Transverse colon (tissue), 4 donors: ENCODE results near the gene ARHGAP23. TPM values are rescaled to one million over a fixed set of nuclear protein-coding genes. Genes with fewer than 3 reads are reported as not detected.

Experiments used
- DNase-seq: peaks from one replicate; pipeline ENCODE4 v3.0.0-alpha.2; 2019
- H3K27ac ChIP-seq, 4 donors: fragments of 200-600 bp; sonication (generic); 2 replicates each; pipeline ENCODE4 v1.5.1; 2016 to 2018; ENCODE audit warnings: inconsistent platforms in 4 of 4
- H3K27me3 ChIP-seq: fragments of 200-600 bp; sonication (generic); 2 replicates; pipeline ENCODE4 v1.5.1; 2017; ENCODE audit warnings: inconsistent platforms
- H3K36me3 ChIP-seq, 4 donors: fragments of 200-600 bp; sonication (generic); 2 replicates each; pipeline ENCODE4 v1.5.1; 2017 to 2019; ENCODE audit warnings: inconsistent platforms in 4 of 4
- H3K4me1 ChIP-seq, 4 donors: fragments of 200-600 bp; sonication (generic); 2 replicates each; pipeline ENCODE4 v1.5.1; 2017 to 2020; ENCODE audit warnings: inconsistent platforms in 4 of 4
- H3K4me3 ChIP-seq, 4 donors: fragments of 200-600 bp; sonication (generic); 1 replicate in 1 of 4; 2 replicates in 3 of 4; pipeline versions ENCODE4 v1.5.1 to v1.6.1; 2017 to 2019; ENCODE audit warnings: inconsistent platforms in 4 of 4
- H3K9me3 ChIP-seq, 2 donors: fragments of 200-600 bp; sonication (generic); 2 replicates each; pipeline ENCODE4 v1.5.1; 2017 to 2019; ENCODE audit warnings: inconsistent platforms in 2 of 2
- CTCF ChIP-seq, 5 experiments: fragments of 200-600 bp in 3 of 5; fragments of 450-650 bp in 2 of 5; sonication (generic) in 3 of 5; IDR thresholded peaks; 1 replicate in 2 of 5; 2 replicates in 3 of 5; pipeline ENCODE4 v1.5.1; 2016 to 2017; ENCODE audit warnings: antibody characterized with exemption in 5 of 5, inconsistent platforms in 3 of 5, mild to moderate bottlenecking in 2 of 5, moderate library complexity in 1 of 5
- EP300 ChIP-seq: sonication (generic); formaldehyde crosslinking; IDR thresholded peaks from one replicate; pipeline ENCODE4 v1.6.1; 2017; ENCODE audit warnings: antibody characterized with exemption, low read depth
- POLR2A ChIP-seq: fragments of 450-650 bp; IDR thresholded peaks from one replicate; pipeline ENCODE4 v1.6.1; 2016; ENCODE audit warnings: antibody characterized with exemption, mild to moderate bottlenecking, moderate library complexity
- POLR2AphosphoS5 ChIP-seq, 3 donors: sonication (generic); formaldehyde crosslinking; IDR thresholded peaks; one replicate each; pipeline ENCODE4 v1.6.1; 2016; ENCODE audit warnings: antibody characterized with exemption in 3 of 3
- WGBS, 2 donors: methylation state at CpG; one replicate each; pipeline ENCODE4 v1.1.5; 2018; ENCODE audit warnings: low coverage in 1 of 2; 5-methylcytosine and 5-hydroxymethylcytosine counted together
- in situ Hi-C, 4 donors: fragments of 200-750 bp; cut with MboI; loops; one replicate each; pipeline versions ENCODE4 v1.15.0 to v1.15.1; 2017; ENCODE audit warnings: low sequenced_read_pairs in 3 of 4, low pct_ligation_motif_present in 1 of 4, low pct_unique_long_range_greater_than_20kb in 1 of 4
- intact Hi-C: fragments of 100-400 bp; cut with DNase I; formaldehyde crosslinking; loops from one replicate; pipeline ENCODE4 v1.15.1; 2023; ENCODE audit warnings: low total_unique reads
- total RNA-seq, 4 donors: library from RNA; depleted of rRNA; stranded (reverse); fragments of >200 nt; gene quantifications; one replicate each; pipeline ENCODE4 v1.1.0, GENCODE V29; 2016

Gene ARHGAP23
- total RNA-seq, 4 donors from 2014 or later: 4.5 to 21.7 (median 17.0) TPM

GRCh38 chr17:38535886-38536285 lies 107.6 kb downstream of the ARHGAP23 start:
- intact Hi-C loops: no loop called here
- H3K4me1 ChIP-seq: no peaks in the 10 kb centered on the region
- no peak overlapping the region for H3K27ac ChIP-seq
- H3K27me3 ChIP-seq: peaks cover 72% of the 10 kb centered on the region
- no peak for DNase-seq
- no peak overlapping the region for H3K4me3 ChIP-seq
- no peaks in the 10 kb centered on the region for H3K36me3 ChIP-seq
- WGBS, 2 donors: 53 to 76% methylated on average over 7 to 8 of the region's 8 CpGs
- no peak for TF ChIP-seq CTCF (IDR thresholded peaks at IDR 0.05)
- no peak for TF ChIP-seq POLR2AphosphoS5 (IDR thresholded peaks at IDR 0.05)
- no peak for TF ChIP-seq EP300
- TF ChIP-seq POLR2A: no peak
- in situ Hi-C loops: no loop called here
- H3K9me3 ChIP-seq: no peaks in the 10 kb centered on the region

- no peak overlapping the region for H3K4me3 ChIP-seq
- in situ Hi-C loops: no loop called here
- no peak for TF ChIP-seq EP300
- no peak for TF ChIP-seq POLR2AphosphoS5 (IDR thresholded peaks at IDR 0.05)
- TF ChIP-seq POLR2A: no peak
- intact Hi-C loops: no loop called here
- no peaks in the 10 kb centered on the region for H3K36me3 ChIP-seq
- peaks cover 67% of the 10 kb centered on the region for H3K27me3 ChIP-seq
- no peaks in the 10 kb centered on the region for H3K9me3 ChIP-seq
- no peak overlapping the region for H3K27ac ChIP-seq
- no peak for DNase-seq
- WGBS, 2 donors: 81% methylated on average over 4 of the region's 4 CpGs; no CpG with 5 or more reads in 1 of the 2 donors
- H3K4me1 ChIP-seq: no peaks in the 10 kb centered on the region
Observed at GRCh38 chr17:38536661-38537060, 108.4 kb downstream of the ARHGAP23 start.

- intact Hi-C loops: no loop called here
- no peak for DNase-seq
- 60 to 63% methylated on average over 2 to 9 of the region's 9 CpGs for WGBS, 2 donors
- H3K36me3 ChIP-seq: no peaks in the 10 kb centered on the region
- H3K27ac ChIP-seq: no peak overlapping the region
- TF ChIP-seq CTCF (IDR thresholded peaks at IDR 0.05): no peak
- no peak for TF ChIP-seq POLR2A
- no peak for TF ChIP-seq EP300
- TF ChIP-seq POLR2AphosphoS5 (IDR thresholded peaks at IDR 0.05): no peak
- H3K27me3 ChIP-seq: peaks cover 49% of the 10 kb centered on the region
- no peaks in the 10 kb centered on the region for H3K4me1 ChIP-seq
- H3K9me3 ChIP-seq: no peaks in the 10 kb centered on the region
- H3K4me3 ChIP-seq: no peak overlapping the region
- in situ Hi-C loops: no loop called here
Observed at GRCh38 chr17:38538906-38539305, 110.6 kb downstream of the ARHGAP23 start.

GRCh38 chr17:38539386-38539785 lies 111.1 kb downstream of the ARHGAP23 start:
- no peak overlapping the region for H3K4me3 ChIP-seq
- intact Hi-C loops: no loop called here
- no peaks in the 10 kb centered on the region for H3K9me3 ChIP-seq
- H3K36me3 ChIP-seq: no peaks in the 10 kb centered on the region
- WGBS, 2 donors: 64% methylated on average over 8 of the region's 8 CpGs; no CpG with 5 or more reads in 1 of the 2 donors
- in situ Hi-C loops: no loop called here
- H3K4me1 ChIP-seq: no peaks in the 10 kb centered on the region
- TF ChIP-seq POLR2A (no peak), POLR2AphosphoS5 (IDR thresholded peaks at IDR 0.05) (no peak), CTCF (IDR thresholded peaks at IDR 0.05) (no peak), EP300 (no peak)
- H3K27ac ChIP-seq: no peak overlapping the region
- DNase-seq: no peak
- H3K27me3 ChIP-seq: peaks cover 44% of the 10 kb centered on the region

GRCh38 chr17:38540514-38541045 lies 112.3 kb downstream of the ARHGAP23 start:
- 79% methylated on average over 11 of the region's 11 CpGs; no CpG with 5 or more reads in 1 of the 2 donors for WGBS, 2 donors
- in situ Hi-C loops: loop anchor here in 1 of 4 donors (10.0 kb wide), 1 partner anchor 124 kb away; no protein-coding TSS in a partner anchor
- H3K4me1 ChIP-seq: no peaks in the 10 kb centered on the region

More at GRCh38 chr17:38540514-38541045, 112.3 kb downstream of the ARHGAP23 start:
- intact Hi-C loops: no loop called here
- Histone ChIP-seq H3K4me3 (no peak overlapping the region), H3K9me3 (no peaks in the 10 kb centered on the region), H3K27me3 (peaks cover 34% of the 10 kb centered on the region), H3K27ac (no peak overlapping the region), H3K36me3 (no peaks in the 10 kb centered on the region)
- TF ChIP-seq CTCF (IDR thresholded peaks at IDR 0.05): no peak
- DNase-seq: no peak
